ENCODE data around the gene POLL.
A peak's percentile ranks its signal among the peaks of the same experiment; 100 is the strongest.

POLL gene

GRCh38 chr10:101567165-101568006 lies 20.7 kb downstream of the POLL start:
- TF ChIP-seq CTCF (IDR thresholded peaks at IDR 0.05; ENCODE audit: low read depth, low read length, poor library complexity, severe bottlenecking) (no peak), EZH2phosphoT487 (IDR thresholded peaks at IDR 0.05; ENCODE audit: borderline replicate concordance, low read length) (no peak)
- Histone ChIP-seq H3K9me3 (ENCODE audit: control insufficient read depth, insufficient read depth, low read length) (no peaks in the 10 kb centered on the region), H3K27me3 (ENCODE audit: control insufficient read depth, low read length) (peaks cover 52% of the 10 kb centered on the region), H3K27ac (ENCODE audit: low read depth, low read length) (no peak overlapping the region), H4K20me1 (ENCODE audit: control insufficient read depth, insufficient read depth, low read depth, low read length) (no peaks in the 10 kb centered on the region; the same call in 1 of the 2 replicates), H3F3A (ENCODE audit: control insufficient read depth, insufficient read depth) (no peaks in the 10 kb centered on the region), H3K4me1 (ENCODE audit: control insufficient read depth, low read length) (peaks cover 25% of the 10 kb centered on the region), H3K79me2 (ENCODE audit: control insufficient read depth, low read length) (no peaks in the 10 kb centered on the region), H3K4me2 (ENCODE audit: low read length) (peak overlapping the region; percentile 68), H3K9me2 (replicated peaks; ENCODE audit: control insufficient read depth, low read length) (no peaks in the 10 kb centered on the region), H3K4me3 (ENCODE audit: low read length) (no peak overlapping the region), H3K36me3 (ENCODE audit: control insufficient read depth, low read length) (no peaks in the 10 kb centered on the region)

DNA sequence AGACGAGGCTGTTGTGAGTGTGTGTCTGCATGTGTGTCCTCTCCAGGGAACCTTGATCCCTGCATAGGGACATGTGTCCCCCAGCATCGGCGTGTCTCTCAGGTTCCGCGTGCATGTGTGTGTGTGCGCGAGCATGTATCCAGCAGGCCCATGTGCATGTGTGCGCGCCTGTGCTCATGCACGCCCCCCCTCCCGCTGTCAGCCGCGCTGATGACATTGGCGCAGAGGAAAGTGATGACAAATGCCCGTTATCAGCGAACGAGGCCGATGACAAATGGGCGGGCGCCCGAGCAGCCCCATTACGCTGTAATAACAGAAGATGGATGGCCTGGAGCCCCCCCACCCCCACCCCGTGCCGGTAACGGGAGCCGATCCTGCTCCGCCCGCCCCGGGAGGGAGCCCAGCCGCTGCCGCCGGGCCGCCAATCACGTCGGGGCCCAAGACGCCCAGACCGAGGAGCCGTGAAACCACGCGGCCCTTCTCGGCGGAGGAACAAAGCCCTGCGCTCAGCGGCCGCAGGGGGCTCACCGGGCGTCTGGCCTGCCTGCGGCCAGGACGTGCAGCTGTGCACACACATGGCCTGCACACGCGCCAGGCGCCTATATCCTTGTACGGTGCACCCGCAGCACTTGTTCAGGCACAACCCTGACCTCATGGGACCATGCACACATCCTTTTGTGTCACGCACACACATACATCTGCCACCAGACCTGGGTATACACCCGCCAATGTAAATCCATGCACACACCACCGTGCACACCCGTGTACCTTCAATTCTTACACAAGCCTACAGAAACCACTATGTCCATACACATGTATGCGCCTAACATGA lies 21.5 kb downstream of the POLL start:
- Histone ChIP-seq H3K27ac (ENCODE audit: low read depth, low read length) (no peak overlapping the region), H3K4me2 (ENCODE audit: low read length) (peak overlapping the region; percentile 68), H3K4me1 (ENCODE audit: control insufficient read depth, low read length) (peaks cover 25% of the 10 kb centered on the region), H3K36me3 (ENCODE audit: control insufficient read depth, low read length) (no peaks in the 10 kb centered on the region), H3K79me2 (ENCODE audit: control insufficient read depth, low read length) (no peaks in the 10 kb centered on the region), H3K4me3 (ENCODE audit: low read length) (peak overlapping the region; percentile 27), H3K9me2 (replicated peaks; ENCODE audit: control insufficient read depth, low read length) (no peaks in the 10 kb centered on the region), H3K27me3 (ENCODE audit: control insufficient read depth, low read length) (peaks cover 51% of the 10 kb centered on the region), H3F3A (ENCODE audit: control insufficient read depth, insufficient read depth) (no peaks in the 10 kb centered on the region), H3K9me3 (ENCODE audit: control insufficient read depth, insufficient read depth, low read length) (no peaks in the 10 kb centered on the region), H4K20me1 (ENCODE audit: control insufficient read depth, insufficient read depth, low read depth, low read length) (no peaks in the 10 kb centered on the region; the same call in 1 of the 2 replicates)
- TF ChIP-seq EZH2phosphoT487 (IDR thresholded peaks at IDR 0.05; ENCODE audit: borderline replicate concordance, low read length) (peak; percentile 55), CTCF (IDR thresholded peaks at IDR 0.05; ENCODE audit: low read depth, low read length, poor library complexity, severe bottlenecking) (no peak)

DNA sequence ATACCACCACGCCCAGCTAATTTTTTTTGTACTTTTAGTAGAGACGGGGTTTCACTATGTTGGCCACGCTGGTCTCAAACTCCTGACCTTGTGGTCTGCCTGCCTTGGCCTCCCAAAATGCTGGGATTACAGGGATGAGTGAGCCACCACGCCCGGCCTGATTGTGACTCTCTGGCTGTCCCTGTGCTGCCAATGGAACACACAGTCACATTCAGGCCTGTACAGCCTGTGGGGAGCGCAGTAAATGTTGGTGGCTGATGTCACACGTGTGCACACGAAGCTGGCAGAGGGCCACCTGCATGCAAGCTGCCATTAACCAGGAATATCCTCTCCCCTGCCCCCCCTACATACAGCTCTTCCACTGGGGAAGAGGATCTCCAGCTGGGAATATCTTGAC lies 22.1 kb downstream of the POLL start:
- no peaks in the 10 kb centered on the region for H3K9me2 ChIP-seq (replicated peaks; ENCODE audit: control insufficient read depth, low read length)
- no peak overlapping the region for H3K27ac ChIP-seq (ENCODE audit: low read depth, low read length)
- H3K4me1 ChIP-seq (ENCODE audit: control insufficient read depth, low read length), result peaks cover 25% of the 10 kb centered on the region
- peak overlapping the region; percentile 27 for H3K4me3 ChIP-seq (ENCODE audit: low read length)
- H3K9me3 ChIP-seq (ENCODE audit: control insufficient read depth, insufficient read depth, low read length), result no peaks in the 10 kb centered on the region
- H3K4me2 ChIP-seq (ENCODE audit: low read length), result peak overlapping the region; percentile 68
- H4K20me1 ChIP-seq (ENCODE audit: control insufficient read depth, insufficient read depth, low read depth, low read length), result no peaks in the 10 kb centered on the region; the same call in 1 of the 2 replicates
- no peaks in the 10 kb centered on the region for H3K79me2 ChIP-seq (ENCODE audit: control insufficient read depth, low read length)
- H3K36me3 ChIP-seq (ENCODE audit: control insufficient read depth, low read length), result no peaks in the 10 kb centered on the region
- peaks cover 47% of the 10 kb centered on the region for H3K27me3 ChIP-seq (ENCODE audit: control insufficient read depth, low read length)
- no peak for TF ChIP-seq EZH2phosphoT487 (IDR thresholded peaks at IDR 0.05; ENCODE audit: borderline replicate concordance, low read length)
- TF ChIP-seq CTCF (IDR thresholded peaks at IDR 0.05; ENCODE audit: low read depth, low read length, poor library complexity, severe bottlenecking), result no peak
- H3F3A ChIP-seq (ENCODE audit: control insufficient read depth, insufficient read depth), result no peaks in the 10 kb centered on the region

All from DOHH2 (cell line).